Measurements from ENCODE around the gene ACSF3. TPM values are rescaled to one million over a fixed set of nuclear protein-coding genes. Genes with fewer than 3 reads are reported as not detected.

ACSF3 gene
- total RNA-seq, 2 experiments from 2014 or later: 36.5 to 39.2 TPM

GRCh38 chr16:89118361-89119165 lies 24.9 kb downstream of the ACSF3 start:
- CTCF ChIA-PET: no interaction called here
- POLR2A ChIA-PET: no interaction called here

GRCh38 chr16:89119166-89119621 lies 25.5 kb downstream of the ACSF3 start:
- ChIA-PET POLR2A (no interaction called here), CTCF (no interaction called here)

- ChIA-PET CTCF (no interaction called here), POLR2A (no interaction called here)
Observed at GRCh38 chr16:89119661-89120141, 26.0 kb downstream of the ACSF3 start.

GRCh38 chr16:89120281-89120680 lies 26.6 kb downstream of the ACSF3 start:
- POLR2A ChIA-PET: no interaction called here

GRCh38 chr16:89120921-89121351 lies 27.3 kb downstream of the ACSF3 start:
- POLR2A ChIA-PET: no interaction called here
- CTCF ChIA-PET: no interaction called here

More at GRCh38 chr16:89120281-89120680, 26.6 kb downstream of the ACSF3 start:
- CTCF ChIA-PET: no interaction called here

GRCh38 chr16:89121691-89122321 lies 28.2 kb downstream of the ACSF3 start:
- ChIA-PET POLR2A (no interaction called here), CTCF (no interaction called here)

- POLR2A ChIA-PET: no interaction called here
- CTCF ChIA-PET: no interaction called here
Observed at GRCh38 chr16:89122322-89122851, 28.7 kb downstream of the ACSF3 start.

- POLR2A ChIA-PET: no interaction called here
Observed at GRCh38 chr16:89123001-89123830, 29.6 kb downstream of the ACSF3 start.

GRCh38 chr16:89123831-89124100 lies 30.1 kb downstream of the ACSF3 start:
- POLR2A ChIA-PET: no interaction called here
- CTCF ChIA-PET: no interaction called here

More at GRCh38 chr16:89123001-89123830, 29.6 kb downstream of the ACSF3 start:
- CTCF ChIA-PET: no interaction called here

- CTCF ChIA-PET: no interaction called here
Observed at GRCh38 chr16:89129378-89129777, 35.7 kb downstream of the ACSF3 start.

GRCh38 chr16:89130448-89130847 lies 36.8 kb downstream of the ACSF3 start:
- CTCF ChIA-PET: no interaction called here

More at GRCh38 chr16:89129378-89129777, 35.7 kb downstream of the ACSF3 start:
- POLR2A ChIA-PET: no interaction called here

GRCh38 chr16:89131783-89132182 lies 38.1 kb downstream of the ACSF3 start:
- CTCF ChIA-PET: no interaction called here
- POLR2A ChIA-PET: no interaction called here

More at GRCh38 chr16:89130448-89130847, 36.8 kb downstream of the ACSF3 start:
- POLR2A ChIA-PET: no interaction called here

- CTCF ChIA-PET: no interaction called here
- POLR2A ChIA-PET: no interaction called here
Observed at GRCh38 chr16:89132194-89133005, 38.7 kb downstream of the ACSF3 start.

GRCh38 chr16:89133457-89134127 lies 39.9 kb downstream of the ACSF3 start:
- ChIA-PET POLR2A (no interaction called here), CTCF (no interaction called here)

- POLR2A ChIA-PET: no interaction called here
- CTCF ChIA-PET: no interaction called here
Observed at GRCh38 chr16:89134269-89134668, 40.6 kb downstream of the ACSF3 start.

GRCh38 chr16:89135166-89135565 lies 41.5 kb downstream of the ACSF3 start:
- CTCF ChIA-PET: no interaction called here
- POLR2A ChIA-PET: no interaction called here

GRCh38 chr16:89135971-89136765 lies 42.5 kb downstream of the ACSF3 start:
- POLR2A ChIA-PET: no interaction called here
- CTCF ChIA-PET: no interaction called here

- POLR2A ChIA-PET: no interaction called here
- CTCF ChIA-PET: no interaction called here
Observed at GRCh38 chr16:89136931-89137330, 43.3 kb downstream of the ACSF3 start.
